ENCODE results near the gene NACC1. TPM values are rescaled to one million over a fixed set of nuclear protein-coding genes. Genes with fewer than 3 reads are reported as not detected.

NACC1 gene
- total and polyA plus RNA-seq, 4 donors = 0.86 to 24.7 (median 17.7) TPM

DNA sequence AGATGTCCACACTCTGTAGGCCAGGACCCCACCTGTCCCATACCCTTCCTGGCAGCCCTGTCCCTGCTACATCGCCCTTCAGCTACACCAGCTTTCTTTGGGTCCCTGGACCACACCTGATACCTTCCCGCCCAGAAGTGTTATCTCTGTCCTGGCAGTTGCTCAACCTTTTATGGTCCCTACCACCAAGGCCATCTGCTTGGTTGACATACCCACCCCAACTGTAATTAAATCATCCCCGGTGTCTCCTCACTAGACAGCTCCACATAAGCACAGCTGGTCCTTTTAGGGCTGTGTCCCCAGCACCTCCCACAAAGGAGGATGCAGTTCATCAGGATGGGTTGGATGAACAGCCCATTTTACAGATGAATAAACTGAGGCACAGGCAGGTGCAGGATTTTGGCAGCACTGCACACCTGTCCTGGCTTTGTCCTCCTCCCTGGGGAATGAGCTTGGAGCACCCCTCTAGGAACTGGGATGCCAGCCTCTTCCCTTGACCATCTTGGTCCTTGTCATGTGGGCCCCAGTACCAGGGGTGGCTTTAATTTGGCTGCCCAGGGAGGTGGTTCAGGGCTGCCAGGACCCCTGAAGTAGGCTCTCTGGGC lies 12.9 kb downstream of the NACC1 start:
- WGBS = 91% methylated on average over 3 of the region's 3 CpGs
- no peak for DNase-seq (ENCODE audit: low spot score)
- no peak overlapping the region for H3K4me3 ChIP-seq (ENCODE audit: low read depth in 1 of 3, low read length in 3 of 3)
- H3K36me3 ChIP-seq (ENCODE audit: control insufficient read depth in 4 of 4, insufficient read depth in 3 of 4, low read depth in 1 of 4, low read length in 3 of 4) = peaks cover 0 to 13% (median 5%) of the 10 kb centered on the region in 4 donors
- H3K27ac ChIP-seq (ENCODE audit: low read depth in 1 of 2, low read length in 2 of 2) = no peak overlapping the region
- H3K27me3 ChIP-seq (ENCODE audit: control insufficient read depth in 4 of 4, insufficient read depth in 4 of 4, low read length in 3 of 4) = no peaks in the 10 kb centered on the region
- H3K4me1 ChIP-seq (ENCODE audit: control insufficient read depth in 4 of 4, insufficient read depth in 4 of 4, low read length in 3 of 4) = peaks cover 5 to 16% (median 11%) of the 10 kb centered on the region in 4 donors
- TF ChIP-seq TAF1 (conservative IDR thresholded peaks at IDR 0.05) (no peak), ATF3 (IDR thresholded peaks at IDR 0.05) (no peak), FOXA2 (IDR thresholded peaks at IDR 0.05) (no peak), FOXA1 (IDR thresholded peaks at IDR 0.05) (no peak), JUND (IDR thresholded peaks at IDR 0.05) (no peak), NR2F2 (IDR thresholded peaks at IDR 0.05) (no peak), RXRA (IDR thresholded peaks at IDR 0.05) (no peak)
- TF ChIP-seq, protein P1, sequence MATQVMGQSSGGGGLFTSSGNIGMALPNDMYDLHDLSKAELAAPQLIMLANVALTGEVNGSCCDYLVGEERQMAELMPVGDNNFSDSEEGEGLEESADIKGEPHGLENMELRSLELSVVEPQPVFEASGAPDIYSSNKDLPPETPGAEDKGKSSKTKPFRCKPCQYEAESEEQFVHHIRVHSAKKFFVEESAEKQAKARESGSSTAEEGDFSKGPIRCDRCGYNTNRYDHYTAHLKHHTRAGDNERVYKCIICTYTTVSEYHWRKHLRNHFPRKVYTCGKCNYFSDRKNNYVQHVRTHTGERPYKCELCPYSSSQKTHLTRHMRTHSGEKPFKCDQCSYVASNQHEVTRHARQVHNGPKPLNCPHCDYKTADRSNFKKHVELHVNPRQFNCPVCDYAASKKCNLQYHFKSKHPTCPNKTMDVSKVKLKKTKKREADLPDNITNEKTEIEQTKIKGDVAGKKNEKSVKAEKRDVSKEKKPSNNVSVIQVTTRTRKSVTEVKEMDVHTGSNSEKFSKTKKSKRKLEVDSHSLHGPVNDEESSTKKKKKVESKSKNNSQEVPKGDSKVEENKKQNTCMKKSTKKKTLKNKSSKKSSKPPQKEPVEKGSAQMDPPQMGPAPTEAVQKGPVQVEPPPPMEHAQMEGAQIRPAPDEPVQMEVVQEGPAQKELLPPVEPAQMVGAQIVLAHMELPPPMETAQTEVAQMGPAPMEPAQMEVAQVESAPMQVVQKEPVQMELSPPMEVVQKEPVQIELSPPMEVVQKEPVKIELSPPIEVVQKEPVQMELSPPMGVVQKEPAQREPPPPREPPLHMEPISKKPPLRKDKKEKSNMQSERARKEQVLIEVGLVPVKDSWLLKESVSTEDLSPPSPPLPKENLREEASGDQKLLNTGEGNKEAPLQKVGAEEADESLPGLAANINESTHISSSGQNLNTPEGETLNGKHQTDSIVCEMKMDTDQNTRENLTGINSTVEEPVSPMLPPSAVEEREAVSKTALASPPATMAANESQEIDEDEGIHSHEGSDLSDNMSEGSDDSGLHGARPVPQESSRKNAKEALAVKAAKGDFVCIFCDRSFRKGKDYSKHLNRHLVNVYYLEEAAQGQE (IDR thresholded peaks at IDR 0.05) = no peak
- TF ChIP-seq, protein P2, sequence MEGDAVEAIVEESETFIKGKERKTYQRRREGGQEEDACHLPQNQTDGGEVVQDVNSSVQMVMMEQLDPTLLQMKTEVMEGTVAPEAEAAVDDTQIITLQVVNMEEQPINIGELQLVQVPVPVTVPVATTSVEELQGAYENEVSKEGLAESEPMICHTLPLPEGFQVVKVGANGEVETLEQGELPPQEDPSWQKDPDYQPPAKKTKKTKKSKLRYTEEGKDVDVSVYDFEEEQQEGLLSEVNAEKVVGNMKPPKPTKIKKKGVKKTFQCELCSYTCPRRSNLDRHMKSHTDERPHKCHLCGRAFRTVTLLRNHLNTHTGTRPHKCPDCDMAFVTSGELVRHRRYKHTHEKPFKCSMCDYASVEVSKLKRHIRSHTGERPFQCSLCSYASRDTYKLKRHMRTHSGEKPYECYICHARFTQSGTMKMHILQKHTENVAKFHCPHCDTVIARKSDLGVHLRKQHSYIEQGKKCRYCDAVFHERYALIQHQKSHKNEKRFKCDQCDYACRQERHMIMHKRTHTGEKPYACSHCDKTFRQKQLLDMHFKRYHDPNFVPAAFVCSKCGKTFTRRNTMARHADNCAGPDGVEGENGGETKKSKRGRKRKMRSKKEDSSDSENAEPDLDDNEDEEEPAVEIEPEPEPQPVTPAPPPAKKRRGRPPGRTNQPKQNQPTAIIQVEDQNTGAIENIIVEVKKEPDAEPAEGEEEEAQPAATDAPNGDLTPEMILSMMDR (IDR thresholded peaks at IDR 0.05; ENCODE audit: low read depth, low read length, missing input control) = no peak
- TF ChIP-seq, protein P3, sequence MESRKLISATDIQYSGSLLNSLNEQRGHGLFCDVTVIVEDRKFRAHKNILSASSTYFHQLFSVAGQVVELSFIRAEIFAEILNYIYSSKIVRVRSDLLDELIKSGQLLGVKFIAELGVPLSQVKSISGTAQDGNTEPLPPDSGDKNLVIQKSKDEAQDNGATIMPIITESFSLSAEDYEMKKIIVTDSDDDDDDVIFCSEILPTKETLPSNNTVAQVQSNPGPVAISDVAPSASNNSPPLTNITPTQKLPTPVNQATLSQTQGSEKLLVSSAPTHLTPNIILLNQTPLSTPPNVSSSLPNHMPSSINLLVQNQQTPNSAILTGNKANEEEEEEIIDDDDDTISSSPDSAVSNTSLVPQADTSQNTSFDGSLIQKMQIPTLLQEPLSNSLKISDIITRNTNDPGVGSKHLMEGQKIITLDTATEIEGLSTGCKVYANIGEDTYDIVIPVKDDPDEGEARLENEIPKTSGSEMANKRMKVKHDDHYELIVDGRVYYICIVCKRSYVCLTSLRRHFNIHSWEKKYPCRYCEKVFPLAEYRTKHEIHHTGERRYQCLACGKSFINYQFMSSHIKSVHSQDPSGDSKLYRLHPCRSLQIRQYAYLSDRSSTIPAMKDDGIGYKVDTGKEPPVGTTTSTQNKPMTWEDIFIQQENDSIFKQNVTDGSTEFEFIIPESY (IDR thresholded peaks at IDR 0.05) = no peak
- no peak overlapping the region for H3K9ac ChIP-seq (ENCODE audit: low read depth in 1 of 2, low read length in 2 of 2)
- H3K9me3 ChIP-seq (ENCODE audit: control insufficient read depth in 4 of 4, low read length in 3 of 4) = no peaks in the 10 kb centered on the region

GRCh38 chr19:13132471-13133180 lies 14.6 kb downstream of the NACC1 start:
- H3K9me3 ChIP-seq (ENCODE audit: control insufficient read depth in 4 of 4, low read length in 3 of 4) = no peaks in the 10 kb centered on the region
- no peaks in the 10 kb centered on the region for H3K27me3 ChIP-seq (ENCODE audit: control insufficient read depth in 4 of 4, insufficient read depth in 4 of 4, low read length in 3 of 4)
- 89% methylated on average over 8 of the region's 8 CpGs for WGBS
- H3K4me1 ChIP-seq (ENCODE audit: control insufficient read depth in 4 of 4, insufficient read depth in 4 of 4, low read length in 3 of 4) = peaks cover 5 to 16% (median 11%) of the 10 kb centered on the region in 4 donors
- DNase-seq (ENCODE audit: low spot score) = no peak
- H3K4me3 ChIP-seq (ENCODE audit: low read depth in 1 of 3, low read length in 3 of 3) = no peak overlapping the region
- no peak overlapping the region for H3K27ac ChIP-seq (ENCODE audit: low read depth in 1 of 2, low read length in 2 of 2)
- no peak overlapping the region for H3K9ac ChIP-seq (ENCODE audit: low read depth in 1 of 2, low read length in 2 of 2)
- peaks cover 7 to 28% (median 10%) of the 10 kb centered on the region in 4 donors for H3K36me3 ChIP-seq (ENCODE audit: control insufficient read depth in 4 of 4, insufficient read depth in 3 of 4, low read depth in 1 of 4, low read length in 3 of 4)
- TF ChIP-seq RAD21 (IDR thresholded peaks at IDR 0.05) (no peak), EGR1 (IDR thresholded peaks at IDR 0.05; ENCODE audit: low read depth in 2 of 2) (no peak), HNF4A (conservative IDR thresholded peaks at IDR 0.05) (no peak), HNF4G (IDR thresholded peaks at IDR 0.05) (no peak), TAF1 (conservative IDR thresholded peaks at IDR 0.05) (no peak), FOXA2 (IDR thresholded peaks at IDR 0.05) (no peak)
- TF ChIP-seq, protein P2 (IDR thresholded peaks at IDR 0.05; ENCODE audit: low read depth, low read length, missing input control) = no peak
- TF ChIP-seq, protein P1 (IDR thresholded peaks at IDR 0.05) = no peak
